PC-3 (cell line): Measurements from ENCODE around the gene MEI1. TPM values are rescaled to one million over a fixed set of nuclear protein-coding genes. Genes with fewer than 3 reads are reported as not detected.

ENCODE experiments used
- ATAC-seq: fragments of 200-7000 bp; cut with Tn5 transposase; 2 replicates; pipeline ENCODE4 v1.9.1; 2020; ENCODE audit warnings: mild to moderate bottlenecking, moderate library complexity
- BruUV-seq: library from RNA; stranded (reverse); fragments of 400-500 nt; replicated peaks from 2 replicates; lab custom pipeline; 2021; lab: Mats Ljungman, UMichigan
- CTCF ChIA-PET: fragments of 300-600 bp; sonication (Branson Sonifier 250); formaldehyde crosslinking; loops from one replicate; lab custom pipeline; 2022; ENCODE audit warnings: antibody characterized with exemption; lab: Charles Lee
- POLR2A ChIA-PET: fragments of 300-600 bp; sonication (Branson Sonifier 250); formaldehyde crosslinking; loops from one replicate; lab custom pipeline; 2022; ENCODE audit warnings: antibody characterized with exemption; ENCODE audit not compliant: unreplicated experiment; lab: Charles Lee
- DNase-seq: peaks from one replicate; pipeline ENCODE4 v3.0.0-alpha.2; 2015
- H2AFZ ChIP-seq: fragments of 300-600 bp; sonication (generic); 2 replicates; pipeline ENCODE4 v1.6.0; 2016; ENCODE audit warnings: antibody characterized with exemption, low read length
- H3F3A ChIP-seq: fragments of 300-600 bp; sonication (generic); one replicate; pipeline ENCODE4 v1.6.0; 2017; ENCODE audit warnings: antibody characterized with exemption, low read length, control low read depth, mild to moderate bottlenecking; ENCODE audit not compliant: unreplicated experiment
- H3K27ac ChIP-seq: fragments of 300-600 bp; sonication (generic); 2 replicates; pipeline ENCODE4 v1.5.1; 2016; ENCODE audit warnings: mild to moderate bottlenecking, low read length
- H3K27me3 ChIP-seq: fragments of 300-600 bp; sonication (generic); 2 replicates; pipeline ENCODE4 v1.6.1; 2016; ENCODE audit warnings: low read length, mixed read lengths
- H3K36me3 ChIP-seq: fragments of 300-600 bp; sonication (generic); 2 replicates; pipeline ENCODE4 v1.6.1; 2016; ENCODE audit warnings: low read depth, mixed run types, low read length, mixed read lengths
- H3K4me1 ChIP-seq: fragments of 300-600 bp; sonication (generic); 2 replicates; pipeline ENCODE4 v1.5.1; 2016; ENCODE audit warnings: low read length; ENCODE audit not compliant: insufficient read depth
- H3K4me2 ChIP-seq: fragments of 300-600 bp; sonication (generic); 2 replicates; pipeline ENCODE4 v1.6.0; 2016; ENCODE audit warnings: low read length
- H3K4me3 ChIP-seq: fragments of 300-600 bp; sonication (generic); 2 replicates; pipeline ENCODE4 v1.5.1; 2016; ENCODE audit warnings: mild to moderate bottlenecking, low read length, mixed read lengths
- H3K79me2 ChIP-seq: fragments of 300-600 bp; sonication (generic); 2 replicates; pipeline ENCODE4 v1.6.1; 2017; ENCODE audit warnings: low read length, mixed read lengths
- H3K9ac ChIP-seq: fragments of 300-600 bp; sonication (generic); 2 replicates; pipeline ENCODE4 v1.6.0; 2016; ENCODE audit warnings: mild to moderate bottlenecking, low read length
- H3K9me2 ChIP-seq: fragments of 300-600 bp; sonication (generic); replicated peaks from 2 replicates; pipeline ENCODE4 v1.6.1; 2016; ENCODE audit warnings: mixed run types, low read length, mixed read lengths
- H3K9me3 ChIP-seq: fragments of 300-600 bp; sonication (generic); 2 replicates; pipeline ENCODE4 v1.6.1; 2016; ENCODE audit warnings: low read length, mixed read lengths
- H4K20me1 ChIP-seq: fragments of 300-600 bp; sonication (generic); 2 replicates; pipeline ENCODE4 v1.6.1; 2016; ENCODE audit warnings: low read length, mixed read lengths
- CTCF ChIP-seq: fragments of 300-600 bp; sonication (generic); conservative IDR thresholded peaks from 2 replicates; pipeline ENCODE4 v1.5.1; 2017; ENCODE audit warnings: antibody characterized with exemption, low read depth, mild to moderate bottlenecking, low read length
- EZH2 ChIP-seq: fragments of 300-600 bp; sonication (generic); IDR thresholded peaks from one replicate; pipeline ENCODE4 v1.6.1; 2017; ENCODE audit warnings: antibody characterized with exemption, mild to moderate bottlenecking, low read length; ENCODE audit not compliant: unreplicated experiment
- EZH2phosphoT487 ChIP-seq: fragments of 300-600 bp; sonication (generic); IDR thresholded peaks from 2 replicates; pipeline ENCODE4 v1.6.1; 2018; ENCODE audit warnings: mild to moderate bottlenecking, antibody characterized with exemption, low read length, borderline replicate concordance
- intact Hi-C: fragments of 100-400 bp; cut with micrococcal nuclease; formaldehyde crosslinking; loops from 2 replicates; pipeline ENCODE4 v1.9.0; 2023
- total RNA-seq: library from RNA; depleted of rRNA; stranded (reverse); fragments of >200 nt; gene quantifications from 2 replicates; pipeline ENCODE4 v1.2.3, GENCODE V29; 2014

Gene MEI1
- total RNA-seq, 1 experiment from 2014 or later = 1.4 TPM

DNA sequence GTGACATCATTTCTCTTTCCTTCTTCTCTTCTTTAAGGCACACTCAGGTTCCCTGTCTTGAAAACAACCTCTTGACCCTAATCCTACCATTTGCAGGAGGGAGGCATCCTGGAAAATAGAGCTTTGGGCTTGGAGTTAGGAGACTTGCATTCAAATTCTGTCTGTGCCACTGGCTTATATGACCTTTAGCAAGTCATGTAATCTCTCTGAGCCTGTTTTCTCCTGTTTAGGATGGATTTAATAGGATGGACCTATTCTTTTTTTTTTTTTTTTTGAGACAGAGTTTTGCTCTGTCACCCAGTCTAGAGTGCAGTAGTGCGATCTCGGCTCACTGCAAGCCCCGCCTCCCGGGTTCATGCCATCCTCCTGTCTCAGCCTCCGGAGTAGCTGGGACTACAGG is 76.0 kb downstream of the MEI1 start:
- H4K20me1 ChIP-seq = no peaks in the 10 kb centered on the region
- no peak overlapping the region for H3K27ac ChIP-seq
- H3K4me1 ChIP-seq = peaks cover 10% of the 10 kb centered on the region
- no peaks in the 10 kb centered on the region for H3K9me3 ChIP-seq
- H3K4me3 ChIP-seq = no peak overlapping the region
- no TSS peak for BruUV-seq
- ATAC-seq = no peak
- POLR2A ChIA-PET = interaction anchor here (0.5 kb wide), 1 partner anchor 58 kb away, joined by 17 read pairs; no protein-coding TSS in a partner anchor
- no peaks in the 10 kb centered on the region for H3F3A ChIP-seq
- no peak for DNase-seq
- no peak overlapping the region for H2AFZ ChIP-seq
- intact Hi-C loops = no loop called here
- H3K9me2 ChIP-seq = no peaks in the 10 kb centered on the region
- H3K9ac ChIP-seq = no peak overlapping the region
- no peak for TF ChIP-seq EZH2phosphoT487
- TF ChIP-seq CTCF = no peak
- TF ChIP-seq EZH2 = no peak
- no peaks in the 10 kb centered on the region for H3K27me3 ChIP-seq
- H3K36me3 ChIP-seq = no peaks in the 10 kb centered on the region
- no peaks in the 10 kb centered on the region for H3K79me2 ChIP-seq
- CTCF ChIA-PET = no interaction called here
- H3K4me2 ChIP-seq = no peak overlapping the region

GRCh38 chr22:41775976-41776375 is 76.7 kb downstream of the MEI1 start:
- Histone ChIP-seq H3K4me2 (no peak overlapping the region), H4K20me1 (no peaks in the 10 kb centered on the region), H3K9me3 (no peaks in the 10 kb centered on the region), H3K4me1 (peaks cover 10% of the 10 kb centered on the region), H3K4me3 (no peak overlapping the region), H3K9me2 (no peaks in the 10 kb centered on the region), H3K79me2 (no peaks in the 10 kb centered on the region), H2AFZ (no peak overlapping the region), H3K27me3 (no peaks in the 10 kb centered on the region), H3K36me3 (no peaks in the 10 kb centered on the region), H3K27ac (no peak overlapping the region), H3K9ac (no peak overlapping the region), H3F3A (no peaks in the 10 kb centered on the region)
- DNase-seq (no peak), ATAC-seq (no peak)
- no peak for TF ChIP-seq EZH2
- TF ChIP-seq EZH2phosphoT487 = no peak
- no peak for TF ChIP-seq CTCF
- POLR2A ChIA-PET = interaction anchor here (0.5 kb wide), 1 partner anchor 58 kb away, joined by 17 read pairs; no protein-coding TSS in a partner anchor
- intact Hi-C loops = no loop called here
- BruUV-seq = no TSS peak
- CTCF ChIA-PET = no interaction called here

GRCh38 chr22:41776381-41776780 is 77.1 kb downstream of the MEI1 start:
- CTCF ChIA-PET = no interaction called here
- ATAC-seq (no peak), DNase-seq (no peak)
- no peak overlapping the region for H3K27ac ChIP-seq
- intact Hi-C loops = no loop called here
- no peak for TF ChIP-seq CTCF
- TF ChIP-seq EZH2phosphoT487 = no peak
- no peak for TF ChIP-seq EZH2
- H3K9ac ChIP-seq = no peak overlapping the region
- BruUV-seq = no TSS peak
- H3K4me2 ChIP-seq = no peak overlapping the region
- no peaks in the 10 kb centered on the region for H3F3A ChIP-seq
- H3K9me3 ChIP-seq = no peaks in the 10 kb centered on the region
- H3K27me3 ChIP-seq = no peaks in the 10 kb centered on the region
- H3K4me3 ChIP-seq = no peak overlapping the region
- no peaks in the 10 kb centered on the region for H4K20me1 ChIP-seq
- POLR2A ChIA-PET = no interaction called here
- H2AFZ ChIP-seq = no peak overlapping the region
- H3K79me2 ChIP-seq = no peaks in the 10 kb centered on the region
- H3K4me1 ChIP-seq = peaks cover 10% of the 10 kb centered on the region
- H3K9me2 ChIP-seq = no peaks in the 10 kb centered on the region
- no peaks in the 10 kb centered on the region for H3K36me3 ChIP-seq
